ENCODE data around the gene RSPO1. TPM values are rescaled to one million over a fixed set of nuclear protein-coding genes. Genes with fewer than 3 reads are reported as not detected.

RSPO1 gene
- total and polyA plus RNA-seq, 2 experiments from 2014 or later, result 0.22 TPM; not detected in 1

DNA sequence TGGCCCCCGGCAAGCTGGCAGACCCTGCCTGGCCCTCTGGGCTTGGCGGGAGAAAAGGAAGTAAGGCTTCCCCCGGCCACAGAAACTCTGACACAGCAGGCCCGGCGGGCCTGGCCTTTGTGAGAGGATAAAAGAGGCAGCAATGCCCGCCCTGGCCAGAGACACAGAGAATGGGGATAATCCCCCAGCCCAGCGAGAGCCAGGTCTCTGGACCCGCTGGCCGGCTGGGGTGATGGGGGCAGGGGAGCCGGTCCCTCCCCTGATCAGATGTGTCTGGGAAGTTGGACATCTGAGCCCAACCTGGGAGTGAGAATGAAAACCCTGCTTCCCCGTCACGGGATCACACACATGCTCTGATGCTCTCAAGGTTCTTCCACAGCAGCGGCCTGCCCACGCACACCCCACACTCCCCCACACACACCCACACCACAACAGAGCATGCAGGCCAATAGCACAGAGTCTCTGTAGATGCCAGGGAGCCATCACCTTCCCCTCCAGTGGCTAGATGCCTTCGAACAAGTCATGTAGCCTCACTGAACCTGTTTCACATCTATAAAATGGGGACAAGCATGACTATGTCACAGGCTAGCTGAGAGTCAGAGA is 4.2 kb downstream of the RSPO1 start:
- Histone ChIP-seq H3F3A (ENCODE audit: insufficient read depth) (no peaks in the 10 kb centered on the region), H3K9ac (no peak overlapping the region), H3K36me3 (ENCODE audit: low read depth) (no peaks in the 10 kb centered on the region), H4K20me1 (ENCODE audit: insufficient read depth) (no peaks in the 10 kb centered on the region), H3K4me3 (no peak overlapping the region), H3K9me3 (ENCODE audit: low read depth) (no peaks in the 10 kb centered on the region), H3K79me2 (ENCODE audit: insufficient read depth) (no peaks in the 10 kb centered on the region), H3K27ac (no peak overlapping the region), H2AFZ (no peak overlapping the region), H3K4me1 (ENCODE audit: insufficient read depth) (no peaks in the 10 kb centered on the region), H3K27me3 (replicated peaks; ENCODE audit: insufficient read depth) (peaks cover 48% of the 10 kb centered on the region), H3K4me2 (ENCODE audit: unreplicated experiment) (no peak overlapping the region), H3K9me2 (ENCODE audit: insufficient read depth) (no peaks in the 10 kb centered on the region)
- WGBS, 2 experiments (ENCODE audit: low coverage in 1 of 2, low lambda C conversion rate in 2 of 2, missing lambda C conversion rate in 2 of 2), result 67 to 75% methylated on average over 15 of the region's 15 CpGs
- in situ Hi-C loops (cut with MboI), result no loop called here
- TF ChIP-seq EZH2phosphoT487 (IDR thresholded peaks at IDR 0.05; ENCODE audit: insufficient read depth, low read depth) (no peak), EZH2 (IDR thresholded peaks at IDR 0.05; ENCODE audit: insufficient read depth, poor library complexity, severe bottlenecking) (no peak)
- no peak for DNase-seq

- Histone ChIP-seq H3F3A (ENCODE audit: insufficient read depth) (no peaks in the 10 kb centered on the region), H3K9me3 (ENCODE audit: low read depth) (no peaks in the 10 kb centered on the region), H3K4me3 (no peak overlapping the region), H3K4me2 (ENCODE audit: unreplicated experiment) (no peak overlapping the region), H3K9me2 (ENCODE audit: insufficient read depth) (no peaks in the 10 kb centered on the region), H3K79me2 (ENCODE audit: insufficient read depth) (no peaks in the 10 kb centered on the region), H3K27me3 (replicated peaks; ENCODE audit: insufficient read depth) (peaks cover 41% of the 10 kb centered on the region), H3K36me3 (ENCODE audit: low read depth) (no peaks in the 10 kb centered on the region), H3K27ac (no peak overlapping the region), H3K4me1 (ENCODE audit: insufficient read depth) (no peaks in the 10 kb centered on the region), H2AFZ (no peak overlapping the region), H4K20me1 (ENCODE audit: insufficient read depth) (no peaks in the 10 kb centered on the region), H3K9ac (no peak overlapping the region)
- 65% methylated on average over 7 of the region's 7 CpGs for WGBS, 2 experiments (ENCODE audit: low coverage in 1 of 2, low lambda C conversion rate in 2 of 2, missing lambda C conversion rate in 2 of 2)
- DNase-seq, result no peak
- TF ChIP-seq EZH2 (IDR thresholded peaks at IDR 0.05; ENCODE audit: insufficient read depth, poor library complexity, severe bottlenecking) (no peak), EZH2phosphoT487 (IDR thresholded peaks at IDR 0.05; ENCODE audit: insufficient read depth, low read depth) (no peak)
- in situ Hi-C loops (cut with MboI), result no loop called here
Observed at GRCh38 chr1:37629726-37630425, 4.8 kb downstream of the RSPO1 start.

DNA sequence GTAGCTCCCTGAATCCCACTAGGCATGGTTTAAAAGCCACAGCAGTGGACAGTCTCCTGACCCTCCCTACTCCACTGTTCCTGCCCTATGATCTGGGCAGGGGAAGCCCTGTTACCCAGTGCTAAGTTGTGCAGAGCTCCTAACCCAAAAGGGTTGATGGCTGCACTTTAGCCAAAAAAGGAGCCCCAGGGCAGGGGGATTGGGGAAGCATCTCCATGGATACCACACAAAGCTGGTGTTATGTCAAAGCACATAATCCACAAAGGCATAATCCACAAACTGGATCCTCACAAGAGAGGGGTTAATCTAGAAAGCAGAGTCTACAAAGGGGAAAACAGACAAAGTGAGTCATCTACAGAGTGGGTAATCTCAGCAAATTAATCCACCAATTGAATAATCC is 5.7 kb downstream of the RSPO1 start:
- H2AFZ ChIP-seq, result no peak overlapping the region
- no peaks in the 10 kb centered on the region for H3K79me2 ChIP-seq (ENCODE audit: insufficient read depth)
- H3K36me3 ChIP-seq (ENCODE audit: low read depth), result no peaks in the 10 kb centered on the region
- no peak overlapping the region for H3K9ac ChIP-seq
- no peaks in the 10 kb centered on the region for H3K9me2 ChIP-seq (ENCODE audit: insufficient read depth)
- H4K20me1 ChIP-seq (ENCODE audit: insufficient read depth), result no peaks in the 10 kb centered on the region
- no peak overlapping the region for H3K27ac ChIP-seq
- no peak for DNase-seq
- H3K4me1 ChIP-seq (ENCODE audit: insufficient read depth), result no peaks in the 10 kb centered on the region
- no peak for TF ChIP-seq EZH2 (IDR thresholded peaks at IDR 0.05; ENCODE audit: insufficient read depth, poor library complexity, severe bottlenecking)
- TF ChIP-seq EZH2phosphoT487 (IDR thresholded peaks at IDR 0.05; ENCODE audit: insufficient read depth, low read depth), result no peak
- no peak overlapping the region for H3K4me3 ChIP-seq
- no peak overlapping the region for H3K4me2 ChIP-seq (ENCODE audit: unreplicated experiment)
- H3K27me3 ChIP-seq (replicated peaks; ENCODE audit: insufficient read depth), result peaks cover 32% of the 10 kb centered on the region
- H3K9me3 ChIP-seq (ENCODE audit: low read depth), result no peaks in the 10 kb centered on the region
- no peaks in the 10 kb centered on the region for H3F3A ChIP-seq (ENCODE audit: insufficient read depth)
- in situ Hi-C loops (cut with MboI), result no loop called here

DNA sequence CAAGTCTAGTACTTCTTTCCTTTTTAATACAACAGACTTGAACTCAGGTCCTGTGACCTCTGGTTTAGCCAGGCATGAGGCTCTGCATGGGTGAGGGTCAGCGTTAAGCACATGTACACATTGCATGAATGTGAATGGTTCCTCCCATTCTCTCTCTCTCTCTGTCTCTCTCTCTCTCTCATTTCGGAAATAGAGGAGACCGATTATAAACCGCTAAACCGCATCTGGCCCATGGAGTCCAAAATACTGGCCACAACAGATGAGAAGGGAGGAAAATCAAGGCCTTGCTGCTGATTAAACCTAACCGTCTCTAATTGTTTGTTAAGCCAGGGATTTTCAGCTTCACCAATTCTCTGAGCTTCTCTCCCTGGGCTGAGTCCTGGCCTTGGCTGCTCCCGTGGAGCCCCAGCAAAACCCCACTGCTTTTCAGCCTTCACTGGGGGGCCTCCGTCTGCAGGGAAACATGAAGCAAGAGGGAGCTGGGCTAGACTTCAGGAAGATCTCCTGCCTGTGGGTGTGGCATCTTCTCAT is 6.6 kb downstream of the RSPO1 start:
- in situ Hi-C loops (cut with MboI), result no loop called here
- no peak overlapping the region for H2AFZ ChIP-seq
- H3K27ac ChIP-seq, result no peak overlapping the region
- H4K20me1 ChIP-seq (ENCODE audit: insufficient read depth), result no peaks in the 10 kb centered on the region
- no peaks in the 10 kb centered on the region for H3K79me2 ChIP-seq (ENCODE audit: insufficient read depth)
- H3K9me3 ChIP-seq (ENCODE audit: low read depth), result no peaks in the 10 kb centered on the region
- H3F3A ChIP-seq (ENCODE audit: insufficient read depth), result no peaks in the 10 kb centered on the region
- no peaks in the 10 kb centered on the region for H3K4me1 ChIP-seq (ENCODE audit: insufficient read depth)
- no peaks in the 10 kb centered on the region for H3K36me3 ChIP-seq (ENCODE audit: low read depth)
- H3K27me3 ChIP-seq (replicated peaks; ENCODE audit: insufficient read depth), result peaks cover 23% of the 10 kb centered on the region
- TF ChIP-seq EZH2 (IDR thresholded peaks at IDR 0.05; ENCODE audit: insufficient read depth, poor library complexity, severe bottlenecking) (no peak), EZH2phosphoT487 (IDR thresholded peaks at IDR 0.05; ENCODE audit: insufficient read depth, low read depth) (no peak)
- no peak overlapping the region for H3K4me3 ChIP-seq
- 62 to 66% methylated on average over 8 of the region's 8 CpGs for WGBS, 2 experiments (ENCODE audit: low coverage in 1 of 2, low lambda C conversion rate in 2 of 2, missing lambda C conversion rate in 2 of 2)
- H3K9me2 ChIP-seq (ENCODE audit: insufficient read depth), result no peaks in the 10 kb centered on the region
- no peak overlapping the region for H3K9ac ChIP-seq
- no peak for DNase-seq
- no peak overlapping the region for H3K4me2 ChIP-seq (ENCODE audit: unreplicated experiment)

Measured in GM23248 (cell line).